Ascending aorta (tissue), 2 donors: ENCODE data around the gene MALRD1. TPM values are rescaled to one million over a fixed set of nuclear protein-coding genes. Genes with fewer than 3 reads are reported as not detected.

ENCODE experiments used
- DNase-seq, 2 donors: peaks; one replicate each; pipeline ENCODE4 v3.0.0-alpha.2; 2019; ENCODE audit warnings: low spot score in 2 of 2
- H3K27ac ChIP-seq, 2 donors: fragments of 200-600 bp; sonication (generic); one replicate each; pipeline ENCODE4 v1.5.1; 2016 to 2017; ENCODE audit warnings: mild to moderate bottlenecking in 1 of 2
- H3K27me3 ChIP-seq: fragments of 200-600 bp; sonication (generic); one replicate; pipeline ENCODE4 v1.5.1; 2017
- H3K36me3 ChIP-seq, 2 donors: fragments of 200-600 bp; sonication (generic); one replicate each; pipeline ENCODE4 v1.5.1; 2016
- H3K4me1 ChIP-seq, 2 donors: fragments of 200-600 bp; sonication (generic); one replicate each; pipeline ENCODE4 v1.5.1; 2016 to 2017; ENCODE audit warnings: mild to moderate bottlenecking in 1 of 2
- H3K4me3 ChIP-seq, 2 donors: fragments of 200-600 bp; sonication (generic); one replicate each; pipeline ENCODE4 v1.5.1; 2016 to 2017; ENCODE audit warnings: mild to moderate bottlenecking in 1 of 2
- H3K9me3 ChIP-seq, 2 donors: fragments of 200-600 bp; sonication (generic); one replicate each; pipeline ENCODE4 v1.5.1; 2016
- intact Hi-C: fragments of 100-400 bp; cut with DNase I; formaldehyde crosslinking; loops from one replicate; pipeline ENCODE4 v1.15.1; 2023
- total RNA-seq: library from RNA; depleted of rRNA; stranded (reverse); fragments of >200 nt; gene quantifications from one replicate; pipeline ENCODE4 v1.1.0, GENCODE V29; 2016
- TF ChIP-seq, protein P1 (sequence below), 3 experiments: fragments of 200-600 bp in 2 of 3; fragments of 450-650 bp in 1 of 3; sonication (generic) in 2 of 3; IDR thresholded peaks; one replicate each; pipeline ENCODE4 v1.5.1; 2016 to 2019; ENCODE audit warnings: antibody characterized with exemption in 3 of 3, mild to moderate bottlenecking in 1 of 3, moderate library complexity in 1 of 3

The MALRD1 gene
- total RNA-seq, 1 donor from 2014 or later = not detected

GRCh38 chr10:19417740-19418139 lies 369.1 kb downstream of the MALRD1 start:
- Histone ChIP-seq H3K9me3 (no peaks in the 10 kb centered on the region), H3K27me3 (no peaks in the 10 kb centered on the region), H3K4me3 (no peak overlapping the region), H3K36me3 (no peaks in the 10 kb centered on the region), H3K4me1 (no peaks in the 10 kb centered on the region), H3K27ac (no peak overlapping the region)
- DNase-seq = no peak
- TF ChIP-seq, protein P1, sequence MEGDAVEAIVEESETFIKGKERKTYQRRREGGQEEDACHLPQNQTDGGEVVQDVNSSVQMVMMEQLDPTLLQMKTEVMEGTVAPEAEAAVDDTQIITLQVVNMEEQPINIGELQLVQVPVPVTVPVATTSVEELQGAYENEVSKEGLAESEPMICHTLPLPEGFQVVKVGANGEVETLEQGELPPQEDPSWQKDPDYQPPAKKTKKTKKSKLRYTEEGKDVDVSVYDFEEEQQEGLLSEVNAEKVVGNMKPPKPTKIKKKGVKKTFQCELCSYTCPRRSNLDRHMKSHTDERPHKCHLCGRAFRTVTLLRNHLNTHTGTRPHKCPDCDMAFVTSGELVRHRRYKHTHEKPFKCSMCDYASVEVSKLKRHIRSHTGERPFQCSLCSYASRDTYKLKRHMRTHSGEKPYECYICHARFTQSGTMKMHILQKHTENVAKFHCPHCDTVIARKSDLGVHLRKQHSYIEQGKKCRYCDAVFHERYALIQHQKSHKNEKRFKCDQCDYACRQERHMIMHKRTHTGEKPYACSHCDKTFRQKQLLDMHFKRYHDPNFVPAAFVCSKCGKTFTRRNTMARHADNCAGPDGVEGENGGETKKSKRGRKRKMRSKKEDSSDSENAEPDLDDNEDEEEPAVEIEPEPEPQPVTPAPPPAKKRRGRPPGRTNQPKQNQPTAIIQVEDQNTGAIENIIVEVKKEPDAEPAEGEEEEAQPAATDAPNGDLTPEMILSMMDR (IDR thresholded peaks at IDR 0.05) = no peak
- intact Hi-C loops = loop anchor here (10.0 kb wide), 1 partner anchor 397 kb away; the partner anchor contains the start of gene PLXDC2

- TF ChIP-seq, protein P1 (IDR thresholded peaks at IDR 0.05) = no peak
- no peak for DNase-seq
- no peaks in the 10 kb centered on the region for H3K27me3 ChIP-seq
- H3K9me3 ChIP-seq = no peaks in the 10 kb centered on the region
- no peak overlapping the region for H3K27ac ChIP-seq
- no peaks in the 10 kb centered on the region for H3K4me1 ChIP-seq
- no peak overlapping the region for H3K4me3 ChIP-seq
- intact Hi-C loops = no loop called here
- no peaks in the 10 kb centered on the region for H3K36me3 ChIP-seq
Observed at GRCh38 chr10:19421674-19422073, 373.1 kb downstream of the MALRD1 start.

- intact Hi-C loops = no loop called here
- Histone ChIP-seq H3K9me3 (no peaks in the 10 kb centered on the region), H3K36me3 (no peaks in the 10 kb centered on the region), H3K4me3 (no peak overlapping the region), H3K27me3 (no peaks in the 10 kb centered on the region), H3K4me1 (no peaks in the 10 kb centered on the region), H3K27ac (no peak overlapping the region)
- TF ChIP-seq, protein P1 (IDR thresholded peaks at IDR 0.05) = no peak
- DNase-seq = no peak
Observed at GRCh38 chr10:19426034-19426433, 377.4 kb downstream of the MALRD1 start.

GRCh38 chr10:19431622-19432351 lies 383.2 kb downstream of the MALRD1 start:
- no peaks in the 10 kb centered on the region for H3K9me3 ChIP-seq
- no peaks in the 10 kb centered on the region for H3K27me3 ChIP-seq
- no peak for DNase-seq
- no peaks in the 10 kb centered on the region for H3K4me1 ChIP-seq
- H3K36me3 ChIP-seq = no peaks in the 10 kb centered on the region
- H3K27ac ChIP-seq = no peak overlapping the region
- TF ChIP-seq, protein P1 (IDR thresholded peaks at IDR 0.05) = no peak
- intact Hi-C loops = no loop called here
- H3K4me3 ChIP-seq = no peak overlapping the region

DNA sequence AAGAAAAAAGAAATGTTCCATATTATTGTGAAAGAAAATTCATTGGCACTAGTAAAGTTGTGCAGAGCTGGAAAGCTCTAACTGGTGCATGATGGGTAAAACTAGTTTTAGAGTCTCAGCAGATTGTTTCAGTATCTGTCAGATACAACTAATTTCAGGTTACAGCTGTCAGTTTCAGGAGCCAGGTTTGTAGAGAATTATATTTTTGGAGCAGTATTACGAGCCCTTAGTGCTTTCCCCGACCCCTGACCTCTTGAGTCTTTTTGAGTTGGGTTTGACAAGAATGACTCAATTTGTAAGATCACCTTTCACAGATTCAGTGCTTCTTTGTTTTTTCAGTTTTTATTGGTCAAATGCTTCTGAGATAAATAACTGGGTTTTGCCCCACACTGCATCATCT lies 401.3 kb downstream of the MALRD1 start:
- TF ChIP-seq, protein P1 (IDR thresholded peaks at IDR 0.05) = no peak
- H3K27me3 ChIP-seq = no peaks in the 10 kb centered on the region
- intact Hi-C loops = no loop called here
- no peaks in the 10 kb centered on the region for H3K9me3 ChIP-seq
- H3K36me3 ChIP-seq = no peaks in the 10 kb centered on the region
- no peak for DNase-seq
- H3K27ac ChIP-seq = no peak overlapping the region
- no peak overlapping the region for H3K4me3 ChIP-seq
- no peaks in the 10 kb centered on the region for H3K4me1 ChIP-seq
